ENCODE data around the gene SLC26A2.

DNA sequence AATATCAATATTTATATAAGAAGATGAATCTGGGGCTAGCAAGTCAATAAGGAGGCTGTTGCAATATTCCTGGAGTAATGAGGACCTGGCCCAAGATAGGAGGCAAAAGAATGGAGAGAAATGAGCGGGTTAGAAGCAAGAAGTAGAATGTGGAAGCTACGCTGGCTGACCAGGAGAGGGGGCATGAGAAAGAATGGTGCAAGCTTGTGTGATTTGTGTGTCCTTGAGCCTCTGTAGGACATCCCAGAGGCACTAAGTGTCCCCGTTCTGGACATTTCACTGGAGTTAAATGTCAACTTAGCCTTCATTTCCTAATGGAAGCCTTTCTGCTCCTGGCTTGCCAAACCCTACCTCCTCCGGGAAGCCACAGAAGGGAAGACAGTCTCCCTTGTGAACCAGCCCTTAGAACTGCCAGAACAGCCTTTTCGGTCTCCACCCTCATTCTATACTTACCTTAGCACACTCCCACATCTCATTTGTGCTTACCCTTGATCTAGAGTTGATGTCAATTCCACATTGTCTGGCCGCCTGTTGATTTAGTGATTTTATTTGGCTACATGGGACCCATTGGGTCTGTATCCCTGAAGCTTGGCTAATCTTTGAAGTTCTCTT is 9.3 kb upstream of the SLC26A2 start:
- TF ChIP-seq POLR2A (IDR thresholded peaks at IDR 0.05) = no peak
- TF ChIP-seq, protein P1, sequence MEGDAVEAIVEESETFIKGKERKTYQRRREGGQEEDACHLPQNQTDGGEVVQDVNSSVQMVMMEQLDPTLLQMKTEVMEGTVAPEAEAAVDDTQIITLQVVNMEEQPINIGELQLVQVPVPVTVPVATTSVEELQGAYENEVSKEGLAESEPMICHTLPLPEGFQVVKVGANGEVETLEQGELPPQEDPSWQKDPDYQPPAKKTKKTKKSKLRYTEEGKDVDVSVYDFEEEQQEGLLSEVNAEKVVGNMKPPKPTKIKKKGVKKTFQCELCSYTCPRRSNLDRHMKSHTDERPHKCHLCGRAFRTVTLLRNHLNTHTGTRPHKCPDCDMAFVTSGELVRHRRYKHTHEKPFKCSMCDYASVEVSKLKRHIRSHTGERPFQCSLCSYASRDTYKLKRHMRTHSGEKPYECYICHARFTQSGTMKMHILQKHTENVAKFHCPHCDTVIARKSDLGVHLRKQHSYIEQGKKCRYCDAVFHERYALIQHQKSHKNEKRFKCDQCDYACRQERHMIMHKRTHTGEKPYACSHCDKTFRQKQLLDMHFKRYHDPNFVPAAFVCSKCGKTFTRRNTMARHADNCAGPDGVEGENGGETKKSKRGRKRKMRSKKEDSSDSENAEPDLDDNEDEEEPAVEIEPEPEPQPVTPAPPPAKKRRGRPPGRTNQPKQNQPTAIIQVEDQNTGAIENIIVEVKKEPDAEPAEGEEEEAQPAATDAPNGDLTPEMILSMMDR (IDR thresholded peaks at IDR 0.05) = no peak
